Glomerular endothelial cell (primary cell): ENCODE data around the gene KLK13. TPM values are rescaled to one million over a fixed set of nuclear protein-coding genes. Genes with fewer than 3 reads are reported as not detected.

Source experiments
- DNase-seq: peaks from one replicate; pipeline ENCODE4 v3.0.0-alpha.2; 2011; ENCODE audit warnings: low read depth, low spot score; ENCODE audit errors: extremely low read depth
- total RNA-seq: library from RNA; depleted of rRNA; stranded (reverse); fragments of >200 nt; gene quantifications from 2 replicates; pipeline ENCODE4 v1.2.3, GENCODE V29; 2015

KLK13 gene
- total RNA-seq, 1 donor from 2014 or later: not detected

- no peak for DNase-seq
These were observed 28.2 kb upstream of the KLK13 start for GRCh38 chr19:51093101-51093500.

- DNase-seq: no peak
These were observed 27.3 kb upstream of the KLK13 start for GRCh38 chr19:51091895-51092873.

- DNase-seq: no peak
These were observed 26.2 kb upstream of the KLK13 start for GRCh38 chr19:51091126-51091525.

DNA sequence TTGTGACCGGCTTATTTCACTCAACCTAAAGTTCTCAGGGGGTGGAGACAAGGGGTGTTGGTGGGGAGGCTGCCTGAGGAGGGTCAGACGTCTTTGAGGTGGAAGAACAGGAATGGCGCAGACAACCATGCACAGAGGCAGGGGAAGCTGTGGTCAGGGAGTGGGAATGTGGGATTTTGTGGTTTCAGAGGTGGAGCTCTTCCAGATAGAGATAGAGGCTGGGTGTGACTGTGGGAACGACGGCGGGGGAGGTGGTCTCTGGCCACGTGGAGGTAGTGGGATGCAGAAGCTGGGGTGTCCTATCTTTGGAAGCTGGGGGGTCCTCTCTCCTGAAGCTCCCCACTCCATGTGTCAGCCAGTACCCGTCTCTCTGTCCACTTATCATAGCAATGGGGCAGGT, 25.6 kb upstream of the KLK13 start:
- no peak for DNase-seq

GRCh38 chr19:51089786-51090185, 24.9 kb upstream of the KLK13 start:
- DNase-seq: no peak

DNA sequence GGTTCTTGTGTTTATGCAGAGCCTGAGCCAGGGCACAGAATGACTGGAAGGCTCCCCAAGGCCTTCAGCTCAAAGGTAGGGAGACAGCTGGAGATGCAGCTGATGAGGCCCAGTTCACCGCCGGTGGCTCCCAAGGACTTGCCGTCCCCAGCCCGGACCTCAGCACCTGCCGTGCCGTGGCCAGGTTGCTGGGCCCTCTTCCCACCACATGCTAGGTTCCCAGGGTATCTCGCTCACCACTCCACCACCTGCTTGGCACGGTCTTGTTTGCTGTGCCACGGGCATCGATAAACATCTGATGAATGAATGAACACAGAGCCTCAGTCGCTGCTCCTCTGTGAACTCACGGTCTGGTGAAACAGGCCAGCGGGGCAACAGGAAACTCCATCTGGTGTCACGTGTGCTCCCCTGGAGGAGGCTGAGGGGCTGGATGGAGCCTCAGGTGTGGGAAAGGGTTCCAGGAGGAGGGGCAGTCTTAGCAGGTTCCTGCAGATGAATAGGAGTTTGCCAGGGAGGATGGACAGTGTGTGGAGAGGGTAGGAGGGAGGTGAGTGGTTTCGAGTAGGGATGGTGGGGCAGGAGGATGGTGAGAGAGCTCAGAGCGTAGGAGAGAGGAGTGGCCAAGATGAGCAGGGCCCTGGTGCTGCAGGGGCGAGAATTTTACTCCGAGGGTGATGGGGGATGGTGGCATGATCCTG, 21.4 kb upstream of the KLK13 start:
- no peak for DNase-seq

- DNase-seq: no peak
These were observed 19.6 kb upstream of the KLK13 start for GRCh38 chr19:51084505-51084904.

GRCh38 chr19:51083783-51084182, 18.9 kb upstream of the KLK13 start:
- DNase-seq: no peak

DNA sequence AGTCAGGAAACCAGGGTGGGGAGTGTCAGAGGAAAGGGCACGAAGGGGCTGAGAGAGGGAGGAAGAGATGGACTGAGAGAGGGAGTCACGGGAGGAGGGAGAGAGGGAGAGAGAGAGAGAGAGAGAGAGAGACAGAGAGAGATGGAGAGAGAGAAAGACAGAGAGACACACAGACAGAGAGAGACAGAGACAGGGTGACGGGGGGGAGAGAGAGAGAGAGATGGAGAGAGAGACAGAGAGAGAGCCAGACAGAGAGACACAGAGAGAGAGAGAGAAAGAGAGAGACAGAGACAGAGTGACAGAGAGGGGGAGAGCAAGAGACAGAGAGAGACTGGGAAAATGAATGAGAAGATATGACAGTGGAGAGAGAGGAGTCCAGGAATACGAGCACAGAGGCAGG, 18.3 kb upstream of the KLK13 start:
- DNase-seq: no peak

DNA sequence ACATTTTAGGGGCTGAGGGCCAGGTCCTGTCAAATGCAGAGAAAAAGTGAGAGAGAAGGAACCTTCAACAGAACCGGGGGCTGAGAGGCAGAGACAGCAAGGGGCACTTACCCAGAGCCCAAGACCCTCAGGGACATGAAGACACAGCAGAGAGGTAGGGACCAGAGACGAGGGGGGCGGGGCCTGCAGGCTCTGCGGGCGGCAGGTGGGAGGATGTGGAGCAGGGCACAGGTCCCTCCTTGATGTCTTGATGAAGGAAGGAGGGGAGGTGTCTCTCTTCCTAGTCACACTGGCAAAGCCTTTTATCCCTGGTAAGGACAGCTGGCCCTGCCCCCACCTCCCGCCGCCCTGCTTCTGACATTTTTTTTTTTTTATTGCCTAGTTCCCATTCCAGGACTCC, 17.7 kb upstream of the KLK13 start, which contains the start of gene KLK14:
Gene KLK14, minus strand, starts transcription at position 277 of the 400 bp plus-strand sequence. Its CDS starts 273 bp downstream, at position 4.
- DNase-seq: no peak

- no peak for DNase-seq
These were observed 16.6 kb upstream of the KLK13 start for GRCh38 chr19:51081476-51081875.

GRCh38 chr19:51079481-51080110, 14.7 kb upstream of the KLK13 start:
- DNase-seq: no peak

DNA sequence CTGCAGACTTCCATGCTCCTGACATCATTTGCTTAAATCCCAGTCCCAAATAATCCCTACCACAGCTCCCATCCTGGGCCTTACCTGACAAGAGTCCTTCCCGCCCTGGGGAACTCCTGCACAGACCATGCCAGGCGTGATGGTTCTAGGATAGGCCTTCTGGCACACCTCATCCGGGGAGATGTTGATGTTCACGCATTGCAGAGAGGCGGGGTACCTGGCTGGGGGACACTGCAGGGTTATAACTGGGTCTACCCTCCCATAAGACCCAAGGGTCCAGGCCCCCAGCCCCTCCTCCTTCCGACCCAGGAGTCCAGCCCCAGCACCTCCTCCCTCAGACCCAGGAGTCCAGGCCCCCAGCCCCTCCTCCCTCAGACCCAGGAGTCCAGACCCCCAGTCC, 13.8 kb upstream of the KLK13 start:
- no peak for DNase-seq

DNA sequence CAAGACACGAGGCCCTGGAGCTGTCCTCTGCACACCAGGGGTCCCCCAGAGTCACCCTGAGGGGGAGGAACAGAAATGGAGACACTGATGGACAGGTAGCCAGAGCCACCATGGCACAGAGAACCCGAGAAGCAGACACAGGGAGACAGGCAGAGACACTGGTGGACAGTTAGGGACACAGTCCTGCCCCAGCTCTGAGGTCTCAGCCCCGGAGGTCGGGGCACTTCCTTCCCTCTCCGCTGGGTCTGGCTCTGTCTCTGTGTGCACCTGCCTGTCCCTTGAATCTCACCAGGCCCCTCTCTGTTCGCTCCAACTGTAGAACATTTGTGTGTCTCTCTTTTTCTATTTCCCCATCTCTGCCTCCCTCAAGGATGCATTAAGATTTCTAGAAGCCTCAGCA, 13.2 kb upstream of the KLK13 start:
- DNase-seq: no peak

- DNase-seq: no peak
These were observed 11.8 kb upstream of the KLK13 start for GRCh38 chr19:51076631-51077213.

- DNase-seq: no peak
These were observed 11.1 kb upstream of the KLK13 start for GRCh38 chr19:51075998-51076397.

- no peak for DNase-seq
These were observed 6.2 kb upstream of the KLK13 start for GRCh38 chr19:51071095-51071405.

DNA sequence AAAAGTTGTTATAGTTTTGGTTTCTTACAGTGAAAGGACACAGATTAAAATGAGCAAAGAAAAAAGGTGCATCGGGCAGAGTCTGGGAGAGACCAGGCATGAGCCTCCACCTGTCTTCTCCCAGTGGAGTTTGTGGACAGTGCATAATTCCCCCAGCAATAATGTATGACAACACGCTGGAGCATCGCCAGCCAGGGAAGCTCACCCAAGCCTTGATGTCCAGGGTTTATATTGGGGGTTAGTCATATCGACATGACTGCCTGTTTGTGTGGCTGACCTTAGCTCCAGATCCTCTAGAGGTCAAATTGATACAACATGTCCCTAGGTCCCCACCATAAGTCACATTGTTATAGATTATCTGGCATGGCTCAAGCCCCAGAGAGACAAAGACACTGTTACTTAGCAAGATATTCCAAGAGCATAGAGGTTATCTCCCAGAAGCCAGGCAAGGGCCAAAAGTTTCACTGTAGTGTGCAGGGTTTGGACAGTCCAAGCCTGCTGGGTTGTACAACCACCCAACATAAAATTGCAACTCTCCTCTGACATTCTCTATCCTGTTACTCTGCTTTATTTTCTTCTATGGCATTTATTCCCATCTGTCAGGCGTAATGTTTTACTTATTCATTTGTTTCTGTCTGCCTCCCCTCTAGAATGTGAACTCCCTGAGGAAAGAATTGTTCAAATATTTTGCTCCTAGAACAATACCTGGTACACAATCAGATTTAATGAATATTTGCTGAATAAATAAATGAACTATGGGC, 5.6 kb upstream of the KLK13 start:
- no peak for DNase-seq

- no peak for DNase-seq
These were observed 1.7 kb upstream of the KLK13 start for GRCh38 chr19:51066393-51067186.
